ENCODE measurements around the gene ELL2.

GRCh38 chr5:95892784-95893354 lies 68.8 kb downstream of the ELL2 start:
- TF ChIP-seq CSDC2 (CRISPR knock-in tag; IDR thresholded peaks at IDR 0.05) (no peak), ARNTL (CRISPR knock-in tag; IDR thresholded peaks at IDR 0.05; ENCODE audit: borderline replicate concordance, low read depth) (no peak), SNAI2 (CRISPR knock-in tag; IDR thresholded peaks at IDR 0.05) (no peak), CREB5 (CRISPR knock-in tag; IDR thresholded peaks at IDR 0.05; ENCODE audit: low read depth) (no peak), ZNF70 (CRISPR knock-in tag; IDR thresholded peaks at IDR 0.05) (no peak), ZFP30 (CRISPR knock-in tag; IDR thresholded peaks at IDR 0.05) (no peak), POU6F1 (CRISPR knock-in tag; IDR thresholded peaks at IDR 0.05; ENCODE audit: borderline replicate concordance, low read depth) (no peak), TCF4 (CRISPR knock-in tag; IDR thresholded peaks at IDR 0.05; ENCODE audit: borderline replicate concordance) (no peak), ZNF8 (CRISPR knock-in tag; IDR thresholded peaks at IDR 0.05) (no peak), RARB (CRISPR knock-in tag; IDR thresholded peaks at IDR 0.05) (no peak), ESRRG (CRISPR knock-in tag; IDR thresholded peaks at IDR 0.05) (no peak), GLIS3 (CRISPR knock-in tag; IDR thresholded peaks at IDR 0.05) (no peak), ZFP3 (CRISPR knock-in tag; IDR thresholded peaks at IDR 0.05) (no peak), PATZ1 (CRISPR knock-in tag; IDR thresholded peaks at IDR 0.05; ENCODE audit: borderline replicate concordance) (no peak)
